ENCODE measurements around the gene FBXO28.

DNA sequence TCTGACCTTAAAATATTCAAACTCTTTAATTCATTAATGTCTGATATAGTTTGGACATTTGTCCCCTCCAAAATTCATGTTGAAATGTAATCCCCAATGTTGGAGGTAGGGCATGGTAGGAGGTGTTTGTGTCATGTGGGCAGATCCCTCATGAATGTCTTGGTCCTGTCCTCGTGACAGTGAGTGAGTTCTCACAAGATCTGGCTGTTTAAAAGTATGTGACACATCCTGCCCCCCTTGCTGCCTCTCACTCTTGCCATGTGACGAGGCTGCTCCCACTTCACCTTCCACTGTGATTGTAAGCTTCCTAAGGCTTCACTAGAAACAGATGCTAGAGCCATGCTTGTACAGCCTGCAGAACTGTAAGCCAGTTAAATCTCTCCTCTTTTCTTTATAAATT, 21.3 kb upstream of the FBXO28 start:
- TF ChIP-seq, protein P1, sequence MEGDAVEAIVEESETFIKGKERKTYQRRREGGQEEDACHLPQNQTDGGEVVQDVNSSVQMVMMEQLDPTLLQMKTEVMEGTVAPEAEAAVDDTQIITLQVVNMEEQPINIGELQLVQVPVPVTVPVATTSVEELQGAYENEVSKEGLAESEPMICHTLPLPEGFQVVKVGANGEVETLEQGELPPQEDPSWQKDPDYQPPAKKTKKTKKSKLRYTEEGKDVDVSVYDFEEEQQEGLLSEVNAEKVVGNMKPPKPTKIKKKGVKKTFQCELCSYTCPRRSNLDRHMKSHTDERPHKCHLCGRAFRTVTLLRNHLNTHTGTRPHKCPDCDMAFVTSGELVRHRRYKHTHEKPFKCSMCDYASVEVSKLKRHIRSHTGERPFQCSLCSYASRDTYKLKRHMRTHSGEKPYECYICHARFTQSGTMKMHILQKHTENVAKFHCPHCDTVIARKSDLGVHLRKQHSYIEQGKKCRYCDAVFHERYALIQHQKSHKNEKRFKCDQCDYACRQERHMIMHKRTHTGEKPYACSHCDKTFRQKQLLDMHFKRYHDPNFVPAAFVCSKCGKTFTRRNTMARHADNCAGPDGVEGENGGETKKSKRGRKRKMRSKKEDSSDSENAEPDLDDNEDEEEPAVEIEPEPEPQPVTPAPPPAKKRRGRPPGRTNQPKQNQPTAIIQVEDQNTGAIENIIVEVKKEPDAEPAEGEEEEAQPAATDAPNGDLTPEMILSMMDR (IDR thresholded peaks at IDR 0.05 in 2 of 3, conservative IDR thresholded peaks at IDR 0.05 in 1 of 3; ENCODE audit: control insufficient read depth in 2 of 3, extremely low read depth in 1 of 3, insufficient read depth in 1 of 3, low read depth in 3 of 3, low read length in 3 of 3) = no peak
- TF ChIP-seq, protein P2, sequence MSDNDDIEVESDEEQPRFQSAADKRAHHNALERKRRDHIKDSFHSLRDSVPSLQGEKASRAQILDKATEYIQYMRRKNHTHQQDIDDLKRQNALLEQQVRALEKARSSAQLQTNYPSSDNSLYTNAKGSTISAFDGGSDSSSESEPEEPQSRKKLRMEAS (IDR thresholded peaks at IDR 0.05; ENCODE audit: low read depth, low read length) = no peak
